H1 (cell line): ENCODE measurements around the gene GALNT17. TPM values are rescaled to one million over a fixed set of nuclear protein-coding genes. Genes with fewer than 3 reads are reported as not detected.

ENCODE experiments used
- CTCF ChIA-PET: fragments of 300-600 bp; sonication (Branson Sonifier 250); formaldehyde crosslinking; loops from one replicate; lab custom pipeline; 2021; ENCODE audit not compliant: partially characterized antibody; lab: Charles Lee
- POLR2A ChIA-PET: fragments of 300-600 bp; sonication (Branson Sonifier 250); formaldehyde crosslinking; loops from one replicate; lab custom pipeline; 2021; ENCODE audit warnings: inconsistent platforms; ENCODE audit not compliant: partially characterized antibody; lab: Charles Lee
- DNase-seq, 2 experiments: peaks; one replicate each; pipeline versions ENCODE4 v3.0.0 to v3.0.0-alpha.2; 2010 to 2022; ENCODE audit warnings: low spot score in 2 of 2, low read depth in 1 of 2, mixed read lengths in 1 of 2
- FAIRE-seq: peaks from 2 replicates; lab custom pipeline; 2011; peaks lifted over from hg19 to GRCh38; lab: Jason Lieb, UNC
- H2AFZ ChIP-seq: 2 replicates; pipeline ENCODE4 v1.8.1; 2012; ENCODE audit warnings: low read length, inconsistent platforms
- H2AK5ac ChIP-seq: 2 replicates; pipeline ENCODE4 v1.6.1; 2013; ENCODE audit warnings: low read depth, low read length
- H2BK120ac ChIP-seq: replicated peaks from 2 replicates; pipeline ENCODE3; 2013; ENCODE audit warnings: low read depth, low read length, inconsistent platforms
- H2BK12ac ChIP-seq: 2 replicates; pipeline ENCODE4 v1.6.1; 2013; ENCODE audit warnings: low read depth, low read length
- H2BK15ac ChIP-seq: 2 replicates; pipeline ENCODE4 v1.6.1; 2013; ENCODE audit warnings: low read length
- H2BK20ac ChIP-seq: 2 replicates; pipeline ENCODE4 v1.6.1; 2013; ENCODE audit warnings: low read length
- H2BK5ac ChIP-seq: 2 replicates; pipeline ENCODE4 v1.6.1; 2013; ENCODE audit warnings: low read depth, low read length
- H3K14ac ChIP-seq: 2 replicates; pipeline ENCODE4 v1.6.1; 2013; ENCODE audit warnings: inconsistent platforms; ENCODE audit not compliant: insufficient read length
- H3K18ac ChIP-seq: 2 replicates; pipeline ENCODE4 v1.6.1; 2013; ENCODE audit warnings: low read length; ENCODE audit errors: extremely low read depth
- H3K23ac ChIP-seq: 2 replicates; pipeline ENCODE4 v1.6.1; 2013; ENCODE audit warnings: inconsistent platforms; ENCODE audit not compliant: insufficient read length
- H3K23me2 ChIP-seq: 2 replicates; pipeline ENCODE4 v1.6.1; 2013; ENCODE audit warnings: low read depth, low read length
- H3K27ac ChIP-seq: 2 replicates; pipeline ENCODE4 v1.6.1; 2011; ENCODE audit warnings: low read depth, low read length, inconsistent platforms
- H3K27me3 ChIP-seq, 4 experiments: replicated peaks in 1 of 4; 1 replicate in 1 of 4; 2 replicates in 3 of 4; pipeline versions ENCODE4 v1.6.1 to v1.8.1; 2011 to 2013; ENCODE audit warnings: low read length in 3 of 4, mild to moderate bottlenecking in 3 of 4, inconsistent platforms in 2 of 4, mixed read lengths in 2 of 4, moderate library complexity in 1 of 4; ENCODE audit not compliant: control insufficient read depth in 3 of 4, insufficient read depth in 3 of 4; ENCODE audit errors: extremely low read depth in 1 of 4
- H3K36me3 ChIP-seq, 4 experiments: 2 replicates each; pipeline versions ENCODE4 v1.6.1 to v1.8.1; 2011 to 2013; ENCODE audit warnings: mild to moderate bottlenecking in 4 of 4, low read length in 3 of 4, moderate library complexity in 2 of 4, control low read depth in 1 of 4, inconsistent platforms in 1 of 4; ENCODE audit not compliant: insufficient read depth in 4 of 4, control insufficient read depth in 2 of 4
- H3K4ac ChIP-seq: replicated peaks from 2 replicates; pipeline ENCODE3; 2013; ENCODE audit warnings: low read length, low read depth, mixed read lengths, inconsistent platforms; ENCODE audit not compliant: insufficient read length
- H3K4me1 ChIP-seq, 4 experiments: replicated peaks in 1 of 4; 1 replicate in 1 of 4; 2 replicates in 3 of 4; pipeline versions ENCODE4 v1.6.1 to v1.8.1; 2011 to 2013; ENCODE audit warnings: low read length in 3 of 4, inconsistent platforms in 2 of 4, mixed read lengths in 1 of 4; ENCODE audit not compliant: insufficient read depth in 4 of 4, control insufficient read depth in 3 of 4
- H3K4me2 ChIP-seq, 2 experiments: 2 replicates each; pipeline versions ENCODE4 v1.6.1 to v1.8.1; 2011 to 2013; ENCODE audit warnings: low read depth in 2 of 2, low read length in 2 of 2, control low read depth in 1 of 2, inconsistent platforms in 1 of 2, mild to moderate bottlenecking in 1 of 2; ENCODE audit not compliant: insufficient read depth in 1 of 2
- H3K4me3 ChIP-seq, 4 experiments: fragments of 200-600, 300-600 bp in 1 of 4; sonication (generic), shearing (Covaris generic), sonication (Bioruptor Twin) in 1 of 4; 2 replicates each; pipeline versions ENCODE4 v1.5.1 to v1.8.1; 2011 to 2016; ENCODE audit warnings: low read length in 4 of 4, low read depth in 3 of 4, control low read depth in 2 of 4, inconsistent platforms in 2 of 4, mild to moderate bottlenecking in 2 of 4, mixed read lengths in 1 of 4, moderate library complexity in 1 of 4; ENCODE audit not compliant: insufficient read depth in 2 of 4; ENCODE audit errors: extremely low read depth in 1 of 4
- H3K56ac ChIP-seq: replicated peaks from 2 replicates; pipeline ENCODE3; 2013; ENCODE audit warnings: low read depth, mild to moderate bottlenecking, mixed read lengths, low read length, inconsistent platforms; ENCODE audit not compliant: insufficient read length
- H3K79me1 ChIP-seq: 2 replicates; pipeline ENCODE4 v1.6.1; 2013; ENCODE audit warnings: low read depth, low read length, control low read depth
- H3K79me2 ChIP-seq, 2 experiments: 2 replicates each; pipeline versions ENCODE4 v1.6.1 to v1.8.1; 2012 to 2013; ENCODE audit warnings: low read length in 2 of 2, mild to moderate bottlenecking in 2 of 2, inconsistent platforms in 1 of 2; ENCODE audit not compliant: insufficient read depth in 2 of 2, control insufficient read depth in 1 of 2
- H3K9ac ChIP-seq, 4 experiments: replicated peaks in 1 of 4; 1 replicate in 1 of 4; 2 replicates in 3 of 4; pipeline versions ENCODE4 v1.6.1 to v1.8.1; 2011 to 2013; ENCODE audit warnings: low read depth in 3 of 4, low read length in 3 of 4, control low read depth in 2 of 4, mild to moderate bottlenecking in 2 of 4, moderate library complexity in 2 of 4, inconsistent platforms in 1 of 4; ENCODE audit errors: extremely low read depth in 1 of 4
- H3K9me3 ChIP-seq, 2 experiments: 2 replicates each; pipeline versions ENCODE4 v1.6.1 to v1.8.1; 2012 to 2013; ENCODE audit warnings: mild to moderate bottlenecking in 2 of 2, moderate library complexity in 2 of 2, control low read depth in 1 of 2, inconsistent platforms in 1 of 2, low read depth in 1 of 2, low read length in 1 of 2, mixed read lengths in 1 of 2; ENCODE audit not compliant: insufficient read depth in 2 of 2
- H4K20me1 ChIP-seq, 2 experiments: replicated peaks in 1 of 2; 2 replicates each; pipeline versions ENCODE3 to v1.8.1; 2011 to 2013; ENCODE audit warnings: inconsistent platforms in 2 of 2, low read length in 2 of 2, mild to moderate bottlenecking in 1 of 2; ENCODE audit not compliant: insufficient read depth in 2 of 2, control insufficient read depth in 1 of 2
- H4K5ac ChIP-seq: 2 replicates; pipeline ENCODE4 v1.6.1; 2013; ENCODE audit warnings: low read length, low read depth, mixed read lengths, inconsistent platforms; ENCODE audit not compliant: insufficient read length
- H4K8ac ChIP-seq: 2 replicates; pipeline ENCODE4 v1.8.0; 2013; ENCODE audit warnings: mild to moderate bottlenecking, moderate library complexity, low read length, inconsistent platforms; ENCODE audit not compliant: insufficient read depth; ENCODE audit errors: extremely low read depth
- H4K91ac ChIP-seq: replicated peaks from 2 replicates; pipeline ENCODE3; 2013; ENCODE audit warnings: low read length, mixed read lengths, inconsistent platforms; ENCODE audit not compliant: insufficient read length
- CEBPB ChIP-seq: IDR thresholded peaks from 2 replicates; pipeline ENCODE4 v1.6.1; 2012; ENCODE audit warnings: low read depth, low read length
- SIRT6 ChIP-seq: IDR thresholded peaks from one replicate; pipeline ENCODE4 v1.7.1; 2012; ENCODE audit warnings: low read length, inconsistent platforms
- WGBS, 2 experiments: shearing (Covaris generic) in 1 of 2; methylation state at CpG; one replicate each; pipeline versions ENCODE4 v1.1.6 to v1.1.7; 2013 to 2015; ENCODE audit warnings: low lambda C conversion rate in 2 of 2, mixed read lengths in 2 of 2, inconsistent platforms in 1 of 2, low coverage in 1 of 2, missing lambda C conversion rate in 1 of 2; ENCODE audit not compliant: insufficient replicate concordance in 2 of 2, insufficient coverage in 1 of 2, insufficient read length in 1 of 2; ENCODE audit errors: extremely low coverage in 1 of 2, missing lambda C conversion rate in 1 of 2; 5-methylcytosine and 5-hydroxymethylcytosine counted together
- polyA plus RNA-seq, 7 experiments: library from polyadenylated mRNA; depleted of rRNA in 3 of 7; stranded (reverse) in 5 of 7; unstranded in 2 of 7; fragments of >200 nt in 5 of 7; fragments of 200-250 nt in 2 of 7; gene quantifications; 1 replicate in 5 of 7; 2 replicates in 1 of 7; 4 replicates in 1 of 7; pipeline versions ENCODE4 v1.2.1 to v1.2.3, GENCODE V29; 2011 to 2013; ENCODE audit warnings: missing spikeins in 2 of 7, mixed read lengths in 2 of 7
- total RNA-seq: library from RNA; stranded (reverse); fragmentation: NEBNext Ultra II Directional; extraction: Animal tissue kit (Norgen Biotek cat#: 25700); gene quantifications from 2 replicates; pipeline ENCODE4 v1.2.1, GENCODE V29; 2021

The GALNT17 gene
- total and polyA plus RNA-seq, 2 of the 8 experiments (the other 6 are each of a cell fraction or from before 2014, with no cell fraction given): 37.7 to 47.0 TPM

DNA sequence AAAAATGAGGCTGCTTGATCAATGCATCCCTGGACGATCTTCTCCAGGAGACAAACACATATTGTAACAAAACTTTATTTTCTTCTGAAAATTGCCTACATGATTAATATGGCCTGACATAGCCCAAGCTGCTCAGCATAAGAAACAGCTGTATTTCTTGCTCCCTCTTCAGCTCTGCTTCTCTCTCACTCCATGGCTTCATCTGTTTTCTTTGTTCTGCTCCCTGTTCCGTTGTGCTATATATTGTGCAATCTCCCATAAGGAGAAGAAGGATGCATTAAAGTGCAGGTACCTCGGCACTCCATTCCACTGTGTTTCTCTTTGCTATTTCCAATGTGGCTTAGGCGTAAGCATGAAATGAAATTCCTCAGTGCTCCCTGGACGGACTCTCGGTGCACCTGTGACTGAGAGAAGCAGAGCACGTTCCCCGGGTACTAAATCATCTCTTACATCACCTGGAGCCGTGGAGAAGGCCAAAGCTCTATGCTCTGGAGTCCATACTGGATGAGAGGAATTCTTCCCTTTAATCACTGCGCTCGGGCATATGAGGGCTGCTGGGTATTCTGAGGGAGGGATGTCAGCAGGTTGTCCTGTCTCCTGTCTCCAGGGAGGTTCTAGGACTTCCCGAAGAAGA, 254.3 kb downstream of the GALNT17 start:
- Histone ChIP-seq H4K5ac (no peak overlapping the region), H3K23me2 (no peaks in the 10 kb centered on the region), H3K23ac (no peak overlapping the region), H2BK5ac (no peak overlapping the region), H3K79me2 (peaks cover 0 to 34% of the 10 kb centered on the region in 2 experiments; a peak in 2 of 4 replicates), H3K27me3 (no peaks in the 10 kb centered on the region), H3K4me3 (no peak overlapping the region), H2BK120ac (no peak overlapping the region), H2AFZ (no peak overlapping the region), H3K36me3 (peaks cover 0 to 3% (median under 1%) of the 10 kb centered on the region in 4 experiments; a peak in 3 of 8 replicates), H3K56ac (no peak overlapping the region), H4K20me1 (peaks cover 0 to 4% of the 10 kb centered on the region in 2 experiments), H3K4me1 (peaks cover 0 to 7% (median 3%) of the 10 kb centered on the region in 4 experiments; a peak in 3 of 7 replicates), H2BK20ac (no peak overlapping the region), H3K18ac (0 out of 2 replicates have a peak overlapping the region, but pooled peaks have one; percentile 57), H2AK5ac (no peak overlapping the region), H3K27ac (no peak overlapping the region), H3K4ac (no peak overlapping the region), H4K91ac (no peak overlapping the region), H3K9me3 (no peaks in the 10 kb centered on the region), H2BK12ac (no peak overlapping the region), H3K4me2 (no peak overlapping the region), H2BK15ac (no peak overlapping the region), H3K79me1 (peaks cover 5% of the 10 kb centered on the region; the same call in 1 of the 2 replicates), H4K8ac (no peak overlapping the region), H3K14ac (no peak overlapping the region), H3K9ac (no peak overlapping the region)
- no peak for DNase-seq
- 97% methylated on average over 12 of the region's 12 CpGs; no CpG with 5 or more reads in 1 of the 2 experiments for WGBS, 2 experiments
- ChIA-PET POLR2A (interaction anchor here (2.2 kb wide), 1 partner anchor 14 kb away, joined by 6 read pairs; no protein-coding TSS in a partner anchor), CTCF (interaction anchor here (0.6 kb wide), 1 partner anchor 557 kb away, joined by 3 read pairs; no protein-coding TSS in a partner anchor)
- no peak for TF ChIP-seq SIRT6
- TF ChIP-seq CEBPB: peak; percentile 42; the same call in 1 of the 2 replicates
- FAIRE-seq: no peak
